CD4-positive, alpha-beta T cell treated with Interleukin-1 beta for 1 hour (primary cell): Measurements from ENCODE around the gene CARMIL1.

Experiments used
- DNase-seq, 2 donors: peaks; one replicate each; pipeline ENCODE4 v3.0.0-alpha.2; 2020 to 2022

CARMIL1 gene

DNA sequence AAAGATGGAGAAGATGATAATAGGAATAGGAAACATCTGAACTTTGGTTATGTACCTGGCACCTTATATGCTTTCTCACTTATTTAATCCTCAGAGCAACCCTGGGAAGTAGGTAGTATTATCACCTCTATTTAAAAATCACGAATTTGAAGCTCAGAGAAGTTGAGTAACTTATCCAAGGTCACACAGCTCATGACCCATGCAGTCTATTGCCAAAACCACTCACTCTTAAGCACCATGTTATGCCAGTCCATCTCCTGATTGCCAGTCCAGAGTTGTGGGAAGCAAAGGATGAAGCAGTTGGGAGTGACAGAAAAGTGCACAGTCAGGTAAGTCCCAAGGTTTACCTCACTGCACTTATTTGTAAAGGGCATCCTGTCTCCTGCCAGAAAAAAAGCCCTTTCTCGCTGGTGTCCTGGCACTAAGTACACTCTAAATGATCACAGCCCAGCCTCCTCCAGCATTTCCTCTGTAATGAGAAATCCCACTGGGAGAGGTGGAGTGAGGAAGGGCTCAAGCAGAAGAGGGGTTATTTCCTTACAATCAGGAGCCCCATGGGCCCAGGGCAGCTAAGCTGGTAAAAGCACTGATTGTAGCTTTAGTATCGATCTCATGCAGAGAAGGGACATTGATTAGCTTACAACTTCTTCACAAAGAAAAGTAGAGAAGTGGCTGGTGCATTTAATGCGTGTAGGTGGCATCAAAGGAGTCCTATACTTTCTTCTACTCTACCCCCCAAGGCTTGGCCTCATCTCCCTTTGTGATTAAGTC, 351.5 kb downstream of the CARMIL1 start:
- no peak for DNase-seq

GRCh38 chr6:25635886-25636317, 356.7 kb downstream of the CARMIL1 start:
- no peak for DNase-seq

DNA sequence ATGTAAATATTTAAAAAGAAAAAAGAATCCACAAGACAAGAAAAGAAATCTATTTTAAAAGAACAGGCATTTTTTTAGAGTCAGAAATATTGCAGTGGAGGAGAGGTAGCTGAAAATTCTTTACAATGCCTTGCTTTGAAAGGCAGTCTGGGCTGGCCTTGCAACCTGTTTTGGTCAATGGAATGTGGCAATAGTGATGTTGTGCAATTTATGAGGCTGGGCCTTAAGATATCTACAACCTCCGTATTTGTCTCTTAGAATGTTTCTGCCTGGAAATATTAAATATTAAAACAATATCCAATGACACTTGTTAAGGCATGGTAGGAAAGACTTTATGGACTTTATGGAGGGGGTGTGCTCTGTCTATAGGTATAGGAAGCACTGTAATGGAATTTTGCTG, 358.0 kb downstream of the CARMIL1 start:
- no peak for DNase-seq

DNA sequence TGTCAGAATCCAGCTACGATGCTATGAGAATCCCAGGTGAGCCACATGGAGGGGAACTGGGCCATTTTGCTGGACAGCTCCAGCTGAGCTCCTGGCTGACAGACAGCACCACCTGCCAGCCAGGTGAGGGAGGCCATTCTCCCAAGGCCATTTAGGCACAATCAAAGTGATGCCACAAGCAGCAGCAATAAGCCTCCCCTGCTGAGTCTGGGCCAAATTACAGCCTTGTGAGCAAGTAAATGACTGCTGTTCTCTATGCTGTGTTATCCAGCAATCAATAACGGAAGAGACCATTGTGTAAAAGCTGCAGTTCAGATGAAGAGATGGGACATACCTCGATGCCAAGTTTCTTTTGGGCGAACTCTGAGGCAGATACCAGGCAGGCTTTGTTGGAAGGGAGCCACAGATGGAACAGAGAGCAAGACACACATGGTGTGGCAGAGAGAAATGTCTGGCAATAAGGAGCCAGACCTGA, 358.8 kb downstream of the CARMIL1 start:
- DNase-seq = no peak

DNA sequence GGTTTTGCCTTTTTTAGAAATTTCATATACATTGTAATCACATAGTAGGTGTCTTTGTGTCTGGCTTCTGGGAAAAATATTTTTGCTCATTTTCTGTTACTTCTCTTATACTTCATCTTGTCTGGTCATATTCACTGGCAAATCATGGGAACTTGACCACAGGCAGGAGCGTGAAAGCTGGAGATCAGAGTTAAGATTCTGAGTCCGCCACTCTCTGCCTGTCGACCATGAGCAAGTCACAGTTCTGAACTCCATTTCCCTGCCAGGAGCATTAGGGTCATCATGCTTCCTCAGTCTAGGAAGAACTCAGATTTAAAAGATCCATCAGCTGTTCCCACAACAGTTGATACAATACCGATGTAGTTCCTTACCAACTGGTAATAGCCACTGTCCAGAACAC, 360.5 kb downstream of the CARMIL1 start:
- no peak for DNase-seq

GRCh38 chr6:25640446-25640845, 361.3 kb downstream of the CARMIL1 start:
- no peak for DNase-seq

GRCh38 chr6:25640891-25641290, 361.7 kb downstream of the CARMIL1 start:
- DNase-seq = no peak

DNA sequence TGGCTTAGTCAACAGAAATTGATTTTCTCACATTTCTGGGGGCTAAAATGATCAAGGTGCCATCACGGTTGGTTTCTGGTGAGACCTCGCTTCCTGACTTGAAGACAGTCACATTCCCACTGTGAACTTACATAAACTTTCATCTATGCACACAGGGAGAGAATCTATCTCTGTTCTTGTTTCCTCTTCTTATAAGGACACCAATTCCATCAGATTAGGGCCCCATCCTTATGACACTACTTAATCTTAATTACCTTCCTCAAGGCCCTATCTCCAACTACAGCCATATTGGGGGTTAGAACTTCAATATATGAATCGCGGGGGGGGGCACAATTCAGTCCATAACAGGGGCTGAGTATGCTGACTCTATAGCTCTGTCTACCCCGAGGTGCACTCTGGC, 362.2 kb downstream of the CARMIL1 start:
- DNase-seq = no peak

DNA sequence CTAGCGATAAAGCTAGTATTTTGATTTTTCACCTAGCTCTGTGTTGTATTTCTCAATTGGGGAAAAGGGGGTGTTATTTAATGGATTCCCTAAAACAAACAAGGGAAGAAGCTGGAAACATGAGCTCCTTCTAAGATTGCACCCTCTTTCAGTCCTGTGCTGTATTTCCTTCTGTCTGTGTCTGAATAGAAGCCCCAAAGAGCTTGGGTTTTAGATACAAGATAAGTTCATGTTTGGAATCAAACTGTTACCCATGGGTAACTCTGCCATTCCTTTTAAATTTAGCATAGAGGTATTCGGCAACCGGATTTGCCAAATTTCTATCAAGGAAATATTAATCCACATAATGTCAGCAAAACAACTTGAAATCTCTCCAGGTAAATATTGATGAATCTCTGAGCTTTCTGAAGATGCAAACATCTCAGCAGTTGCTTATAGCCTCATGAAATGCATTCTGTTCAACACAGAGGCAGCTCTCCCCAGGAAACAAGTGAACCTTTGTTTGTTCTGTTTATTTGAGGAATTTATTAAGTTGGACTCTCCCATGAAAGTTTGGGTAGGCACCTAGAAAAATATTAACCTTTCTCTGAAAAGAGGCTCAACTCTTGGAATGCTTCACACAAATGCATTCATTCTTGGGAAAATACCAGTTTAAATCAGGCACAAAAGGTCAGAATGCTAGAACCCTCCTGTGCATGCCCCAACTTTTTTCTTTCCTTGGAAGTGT, 362.9 kb downstream of the CARMIL1 start:
- DNase-seq = no peak

DNA sequence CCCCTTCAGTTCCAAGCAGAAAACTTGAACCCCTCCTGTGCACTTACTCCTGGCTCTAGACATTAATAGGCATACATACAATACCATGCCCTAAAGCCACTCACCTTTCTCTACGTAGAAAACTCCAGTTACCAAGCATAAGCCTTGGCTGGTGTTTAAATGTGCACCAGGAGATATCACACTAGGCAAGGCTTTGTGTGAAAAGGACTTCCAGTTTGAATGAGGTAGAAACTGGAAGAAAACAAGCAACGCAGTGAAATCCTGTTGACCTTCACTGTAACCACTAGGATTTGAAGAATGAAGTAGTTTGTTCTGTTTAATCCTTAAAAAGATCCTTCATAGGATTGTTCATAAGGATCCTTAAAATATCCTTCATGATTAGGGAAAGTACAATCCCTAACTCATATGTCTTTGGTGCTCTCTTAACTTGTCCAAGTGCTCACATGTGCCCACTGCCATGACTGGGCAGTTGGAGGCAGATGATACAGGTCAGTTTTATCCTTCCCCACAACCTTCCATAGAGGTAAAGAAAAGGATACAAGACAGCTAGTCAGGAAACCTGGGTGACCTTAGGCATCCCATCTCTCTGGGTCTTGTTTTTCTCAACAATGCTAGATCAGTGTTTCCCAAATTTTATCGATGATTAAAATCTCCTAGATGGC, 363.6 kb downstream of the CARMIL1 start:
- DNase-seq = no peak

- no peak for DNase-seq
These were observed 366.7 kb downstream of the CARMIL1 start for GRCh38 chr6:25645916-25646315.

DNA sequence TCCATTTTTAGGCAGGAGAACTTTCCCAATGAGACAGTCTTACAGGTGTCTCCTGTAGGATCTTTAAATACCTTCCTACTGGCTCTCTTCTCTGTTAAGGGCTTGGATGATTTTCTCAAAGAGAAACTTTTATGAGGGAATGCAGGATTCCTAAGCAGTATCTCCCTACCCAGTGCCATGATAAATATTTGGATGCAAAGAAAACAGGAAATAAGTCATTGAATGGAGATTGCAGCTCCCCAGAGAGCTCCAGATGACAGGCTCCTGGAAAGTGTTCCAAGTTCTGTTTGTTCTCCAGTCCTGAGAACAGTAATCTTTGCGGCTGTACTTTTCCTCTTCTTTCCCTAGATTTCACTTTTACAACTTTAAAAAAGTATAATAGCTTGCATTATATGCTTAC, 370.4 kb downstream of the CARMIL1 start:
- no peak for DNase-seq

- DNase-seq = peak in 1 of 2 donors; percentile 6
These were observed 372.9 kb downstream of the CARMIL1 start, which contains the start of gene SCGN for GRCh38 chr6:25652007-25652515. Gene SCGN (plus strand): TSS chr6:25652215. CDS start chr6:25652404, 189 bp downstream.

DNA sequence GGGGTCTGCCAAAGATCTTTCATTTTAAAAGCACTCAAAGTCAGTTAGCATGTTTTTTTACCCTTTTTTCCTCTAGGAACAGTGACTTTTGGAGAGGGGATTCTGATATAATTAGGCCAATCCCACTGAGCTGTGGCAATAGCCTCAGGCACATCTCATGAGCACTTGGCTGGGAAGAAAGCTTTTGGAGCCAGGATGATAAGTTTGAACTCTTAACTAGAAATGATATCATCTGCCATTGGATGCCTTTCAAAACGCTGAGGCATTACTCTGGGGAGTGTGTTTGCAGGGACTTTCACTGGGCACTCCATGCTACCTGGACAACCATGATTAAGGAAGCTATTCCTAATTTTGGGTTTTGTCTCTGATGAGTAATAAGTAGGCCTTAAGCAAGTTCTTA, 376.5 kb downstream of the CARMIL1 start:
- no peak for DNase-seq

DNA sequence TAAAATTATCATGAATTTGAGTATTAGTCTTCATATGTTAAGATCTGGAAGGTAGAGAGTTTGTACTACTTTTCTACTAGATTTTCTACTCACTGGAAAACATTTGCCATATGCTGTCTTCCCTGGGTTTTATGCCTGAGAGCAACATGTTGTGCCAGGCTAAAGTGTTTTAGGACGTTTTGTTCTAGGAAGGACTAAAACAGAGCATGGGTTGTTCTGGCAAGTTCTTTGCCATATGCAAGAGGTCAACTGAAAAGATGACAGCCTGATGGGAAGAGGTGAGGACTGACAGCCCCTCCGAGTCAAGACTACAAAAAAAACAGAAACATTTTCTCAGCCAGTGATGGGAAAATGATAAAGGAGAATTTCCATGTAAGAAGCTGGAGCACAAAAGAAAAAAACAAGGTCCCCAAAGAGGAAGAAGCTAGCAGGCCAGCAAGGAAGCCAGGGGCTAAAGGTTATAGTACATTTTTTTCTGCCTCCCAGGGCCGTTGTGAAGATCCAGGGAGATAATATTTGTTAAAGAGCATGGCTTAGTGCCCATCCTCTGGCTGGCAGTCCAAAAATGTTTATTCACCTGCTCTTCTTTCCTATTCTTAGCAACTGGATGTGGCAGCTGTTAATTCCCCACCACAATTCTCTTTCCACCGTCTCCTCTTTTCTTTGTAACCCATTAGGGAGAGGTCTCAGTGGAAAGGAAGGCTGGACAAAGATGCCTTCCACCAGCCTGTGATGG, 380.6 kb downstream of the CARMIL1 start:
- no peak for DNase-seq

DNA sequence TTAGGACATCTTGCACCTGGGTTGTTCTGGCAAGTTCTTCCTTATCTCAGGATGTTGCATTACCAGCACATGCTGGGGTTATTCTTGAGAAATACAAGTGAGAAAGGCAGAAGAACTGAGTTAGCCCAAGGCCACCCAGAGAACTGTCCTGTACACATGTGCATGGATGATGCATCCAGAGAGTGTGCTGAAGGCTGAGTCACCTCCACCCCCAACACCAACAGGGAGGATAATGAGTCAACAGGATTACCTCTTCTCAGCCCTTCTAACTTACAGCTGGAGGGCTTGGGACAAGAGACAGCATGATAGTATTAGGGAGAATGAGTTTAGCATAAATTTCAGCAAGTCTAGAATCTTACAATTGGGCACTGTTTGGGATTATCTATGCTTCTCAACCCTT, 381.3 kb downstream of the CARMIL1 start:
- DNase-seq = no peak

DNA sequence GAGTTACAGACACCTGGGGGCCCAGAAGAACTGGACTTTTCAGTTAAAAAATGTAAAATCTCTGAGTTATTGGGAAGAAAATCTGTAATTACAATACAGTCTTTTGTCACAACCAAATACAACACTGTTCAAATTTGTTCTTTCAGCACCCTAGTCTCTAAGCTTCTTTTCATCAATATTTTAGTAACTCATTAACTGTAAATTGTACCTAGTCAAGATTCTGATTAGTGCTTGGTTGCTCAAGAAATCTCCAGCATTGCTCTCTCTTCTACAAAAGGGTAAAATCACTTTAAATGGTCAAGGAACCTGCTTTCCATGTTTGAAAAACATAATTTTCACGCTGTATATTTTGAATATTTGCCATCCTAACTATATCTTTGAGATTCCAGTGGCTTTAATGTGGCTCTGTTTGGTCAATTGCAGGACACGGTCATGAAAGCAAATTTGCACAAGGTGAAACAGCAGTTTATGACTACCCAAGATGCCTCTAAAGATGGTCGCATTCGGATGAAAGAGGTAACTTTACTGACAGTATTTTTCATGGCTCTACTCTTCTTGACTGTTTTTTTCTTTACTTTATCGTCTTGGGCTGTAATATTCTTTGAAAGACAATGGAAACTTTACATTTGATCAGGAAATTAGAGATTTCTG, 382.1 kb downstream of the CARMIL1 start:
- no peak for DNase-seq

GRCh38 chr6:25665455-25665854, 386.3 kb downstream of the CARMIL1 start:
- DNase-seq = no peak

DNA sequence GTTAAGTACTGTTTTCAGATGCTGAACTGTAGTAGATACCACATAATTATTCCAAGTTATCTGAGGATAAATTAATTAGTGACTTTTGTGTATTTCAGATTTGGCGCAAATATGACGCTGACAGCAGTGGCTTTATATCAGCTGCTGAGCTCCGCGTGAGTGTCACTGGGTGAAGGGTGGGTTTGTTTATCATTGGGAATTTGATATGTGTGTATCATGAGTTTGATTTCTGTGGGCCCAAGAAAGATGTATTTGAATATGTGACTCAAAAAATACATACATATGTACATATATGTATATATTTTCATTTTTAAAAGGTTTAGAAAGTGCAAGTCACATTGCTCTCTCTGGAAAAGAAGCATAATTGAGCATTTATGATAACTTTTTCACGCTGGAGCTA, 390.2 kb downstream of the CARMIL1 start:
- DNase-seq = no peak
